Measurements from ENCODE around the gene TJAP1. TPM values are rescaled to one million over a fixed set of nuclear protein-coding genes. Genes with fewer than 3 reads are reported as not detected.
"Not testable (repeated sequence)": the region's sequence is repeated elsewhere in the genome, so short reads cannot be mapped to it uniquely, and the experiment has no call there.

Gene TJAP1
- total RNA-seq, 1 donor from 2014 or later: 17.6 TPM

- DNase-seq (ENCODE audit: low spot score): no peak
These were observed 24.5 kb upstream of the TJAP1 start for GRCh38 chr6:43452896-43453295.

GRCh38 chr6:43453831-43454230 lies 23.5 kb upstream of the TJAP1 start:
- DNase-seq (ENCODE audit: low spot score): no peak

GRCh38 chr6:43454290-43454695 lies 23.1 kb upstream of the TJAP1 start:
- no peak for DNase-seq (ENCODE audit: low spot score)

GRCh38 chr6:43454696-43455530 lies 22.5 kb upstream of the TJAP1 start:
- DNase-seq (ENCODE audit: low spot score): peak; percentile 81

- DNase-seq (ENCODE audit: low spot score): peak; percentile 23
These were observed 21.6 kb upstream of the TJAP1 start, which contains the start of gene DLK2 for GRCh38 chr6:43455531-43456428. Gene DLK2, minus strand, starts transcription at chr6:43455548. Its CDS starts 723 bp downstream, at chr6:43454825.

GRCh38 chr6:43457643-43458042 lies 19.7 kb upstream of the TJAP1 start:
- DNase-seq (ENCODE audit: low spot score): no peak

- DNase-seq (ENCODE audit: low spot score): not testable (repeated sequence)
These were observed 19.2 kb upstream of the TJAP1 start for GRCh38 chr6:43458154-43458553.

GRCh38 chr6:43459535-43459934 lies 17.8 kb upstream of the TJAP1 start:
- DNase-seq (ENCODE audit: low spot score): no peak

- DNase-seq (ENCODE audit: low spot score): no peak
These were observed 17.3 kb upstream of the TJAP1 start for GRCh38 chr6:43460032-43460431.

- no peak for DNase-seq (ENCODE audit: low spot score)
These were observed 15.4 kb upstream of the TJAP1 start for GRCh38 chr6:43461936-43462335.

- no peak for DNase-seq (ENCODE audit: low spot score)
These were observed 13.0 kb upstream of the TJAP1 start for GRCh38 chr6:43464337-43464736.

- no peak for DNase-seq (ENCODE audit: low spot score)
These were observed 11.4 kb upstream of the TJAP1 start for GRCh38 chr6:43465948-43466347.

- DNase-seq (ENCODE audit: low spot score): not testable (repeated sequence)
These were observed 10.1 kb upstream of the TJAP1 start for GRCh38 chr6:43467265-43467664.

GRCh38 chr6:43467752-43468151 lies 9.6 kb upstream of the TJAP1 start:
- DNase-seq (ENCODE audit: low spot score): no peak

GRCh38 chr6:43468240-43468639 lies 9.1 kb upstream of the TJAP1 start:
- DNase-seq (ENCODE audit: low spot score): no peak

- no peak for DNase-seq (ENCODE audit: low spot score)
These were observed 8.4 kb upstream of the TJAP1 start for GRCh38 chr6:43468748-43469681.

- no peak for DNase-seq (ENCODE audit: low spot score)
These were observed 7.4 kb upstream of the TJAP1 start for GRCh38 chr6:43469947-43470346.

- DNase-seq (ENCODE audit: low spot score): no peak
These were observed 6.0 kb upstream of the TJAP1 start for GRCh38 chr6:43471399-43471798.

GRCh38 chr6:43472515-43472914 lies 4.9 kb upstream of the TJAP1 start:
- no peak for DNase-seq (ENCODE audit: low spot score)

GRCh38 chr6:43475516-43475915 lies 1.9 kb upstream of the TJAP1 start:
- no peak for DNase-seq (ENCODE audit: low spot score)

GRCh38 chr6:43476746-43477145 lies 624 bp upstream of the TJAP1 start:
- no peak for DNase-seq (ENCODE audit: low spot score)

Measured in umbilical cord (tissue), 2 donors.